Ectodermal cell (in vitro differentiated cells): ENCODE data around the gene TRIP6.

ENCODE experiments used
- H3K27ac ChIP-seq: 2 replicates; pipeline ENCODE4 v1.7.0; 2013; ENCODE audit warnings: mild to moderate bottlenecking, low read depth, low read length; ENCODE audit not compliant: insufficient read depth, poor library complexity, severe bottlenecking
- H3K27me3 ChIP-seq: 2 replicates; pipeline ENCODE4 v1.7.0; 2013; ENCODE audit warnings: mild to moderate bottlenecking, low read length; ENCODE audit not compliant: insufficient read depth, control insufficient read depth, poor library complexity, severe bottlenecking
- H3K36me3 ChIP-seq: one replicate; pipeline ENCODE4 v1.7.0; 2013; ENCODE audit warnings: low read length; ENCODE audit not compliant: control insufficient read depth, insufficient read depth
- H3K4me1 ChIP-seq: one replicate; pipeline ENCODE4 v1.7.0; 2013; ENCODE audit warnings: low read length; ENCODE audit not compliant: control insufficient read depth, insufficient read depth
- H3K4me3 ChIP-seq: 2 replicates; pipeline ENCODE4 v1.7.0; 2013; ENCODE audit warnings: low read depth, low read length, control low read depth; ENCODE audit not compliant: insufficient read depth
- H3K9me3 ChIP-seq: 2 replicates; pipeline ENCODE4 v1.7.0; 2013; ENCODE audit warnings: mild to moderate bottlenecking, low read length, moderate library complexity; ENCODE audit not compliant: control insufficient read depth
- WGBS, 2 experiments: methylation state at CpG; one replicate each; pipeline ENCODE4 v1.1.7; 2013; ENCODE audit warnings: missing lambda C conversion rate in 2 of 2; 5-methylcytosine and 5-hydroxymethylcytosine counted together

TRIP6 gene

DNA sequence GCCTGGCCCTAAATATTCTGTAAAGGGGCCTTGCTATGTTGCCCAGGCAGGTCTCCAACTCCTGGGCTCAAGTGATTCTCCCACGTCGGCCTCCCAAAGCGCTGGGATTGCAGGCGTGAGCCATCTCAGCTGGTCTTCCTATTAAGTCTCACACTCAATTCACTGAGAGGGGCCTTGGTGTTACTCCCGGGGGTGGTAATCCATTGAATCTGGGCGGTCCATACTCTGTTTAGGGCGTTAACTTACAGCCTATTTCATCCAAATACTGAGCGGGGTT, 7.1 kb downstream of the TRIP6 start:
- 87 to 88% methylated on average over 8 of the region's 8 CpGs for WGBS, 2 experiments
- Histone ChIP-seq H3K27me3 (no peaks in the 10 kb centered on the region), H3K27ac (peak overlapping the region; percentile 82), H3K4me1 (peaks cover 10% of the 10 kb centered on the region), H3K36me3 (peaks cover 16% of the 10 kb centered on the region), H3K9me3 (no peaks in the 10 kb centered on the region), H3K4me3 (peak overlapping the region; percentile 97)

DNA sequence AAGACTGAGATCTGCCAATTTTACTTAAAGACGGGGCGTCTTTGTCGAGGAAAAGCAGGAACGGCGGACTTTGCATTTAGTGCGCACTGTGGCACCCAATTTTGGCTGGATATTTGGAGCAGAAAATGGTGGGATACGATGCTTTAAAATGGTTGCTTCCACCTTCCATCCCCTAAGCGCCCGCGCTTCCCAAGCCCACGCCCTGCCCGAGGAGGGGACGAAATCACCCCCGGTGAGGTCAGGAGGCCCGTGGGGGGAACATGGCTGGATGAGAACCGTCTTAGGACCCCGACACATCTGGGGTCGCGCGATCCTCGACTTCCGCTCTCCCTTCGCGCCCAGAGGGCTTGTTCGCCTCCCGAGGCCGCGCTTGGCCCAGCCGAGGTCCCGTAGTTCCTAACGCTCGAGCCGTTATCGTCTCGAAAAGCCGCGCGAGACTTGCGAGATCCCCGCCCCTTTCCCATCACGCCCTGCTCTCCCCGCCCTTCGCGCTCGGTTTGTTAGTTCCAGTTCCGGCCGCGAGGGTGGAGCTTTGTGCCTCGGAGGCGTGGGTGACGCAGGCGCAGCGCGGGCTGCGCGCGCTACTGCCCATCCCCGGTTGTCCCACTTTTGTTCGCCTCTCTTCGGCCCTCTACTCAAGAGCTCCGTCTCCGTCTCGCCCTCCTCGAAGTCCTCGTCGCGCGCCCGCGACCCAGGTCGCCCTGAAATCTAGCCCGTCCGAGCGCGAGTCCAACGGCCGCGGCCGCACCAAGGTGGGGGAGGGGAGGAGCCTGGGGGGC, 7.6 kb downstream of the TRIP6 start, which contains the start of gene SRRT:
Gene SRRT, plus strand, starts transcription at position 527 of the 779 bp plus-strand sequence. CDS start 488 bp downstream, outside the sequence.
- peak within 1 kb of the TSS; percentile 94 for H3K27ac ChIP-seq
- H3K9me3 ChIP-seq, result no peaks in the 10 kb centered on the region
- H3K27me3 ChIP-seq, result no peaks in the 10 kb centered on the region
- H3K4me3 ChIP-seq, result peak within 1 kb of the TSS; percentile 97
- WGBS, 2 experiments, result 6% methylated on average over 79 of the region's 79 CpGs
- H3K36me3 ChIP-seq, result peaks cover 18% of the 10 kb centered on the region
- peaks cover 10% of the 10 kb centered on the region for H3K4me1 ChIP-seq

DNA sequence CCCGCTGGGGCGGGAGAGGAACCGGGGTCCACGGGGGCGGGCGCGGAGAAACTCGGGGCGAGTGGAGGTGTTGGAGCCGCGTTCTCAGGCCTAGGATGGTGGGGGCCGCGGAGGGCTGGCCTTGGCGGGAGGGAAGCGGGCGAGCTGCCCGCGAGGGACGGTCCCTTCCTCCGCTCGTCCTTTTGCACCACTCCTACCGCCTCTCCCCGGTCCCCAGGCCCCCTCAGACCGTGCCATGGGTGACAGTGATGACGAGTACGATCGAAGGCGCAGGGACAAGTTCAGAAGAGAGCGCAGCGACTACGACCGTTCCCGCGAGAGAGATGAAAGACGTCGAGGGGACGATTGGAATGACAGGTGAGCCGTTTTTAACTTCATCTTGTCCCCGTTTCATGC, 8.2 kb downstream of the TRIP6 start:
- no peaks in the 10 kb centered on the region for H3K27me3 ChIP-seq
- H3K36me3 ChIP-seq, result peaks cover 18% of the 10 kb centered on the region
- H3K27ac ChIP-seq, result peak overlapping the region; percentile 94
- peak overlapping the region; percentile 97 for H3K4me3 ChIP-seq
- WGBS, 2 experiments, result 0 to 1% methylated on average over 39 of the region's 39 CpGs
- peaks cover 10% of the 10 kb centered on the region for H3K4me1 ChIP-seq
- no peaks in the 10 kb centered on the region for H3K9me3 ChIP-seq

DNA sequence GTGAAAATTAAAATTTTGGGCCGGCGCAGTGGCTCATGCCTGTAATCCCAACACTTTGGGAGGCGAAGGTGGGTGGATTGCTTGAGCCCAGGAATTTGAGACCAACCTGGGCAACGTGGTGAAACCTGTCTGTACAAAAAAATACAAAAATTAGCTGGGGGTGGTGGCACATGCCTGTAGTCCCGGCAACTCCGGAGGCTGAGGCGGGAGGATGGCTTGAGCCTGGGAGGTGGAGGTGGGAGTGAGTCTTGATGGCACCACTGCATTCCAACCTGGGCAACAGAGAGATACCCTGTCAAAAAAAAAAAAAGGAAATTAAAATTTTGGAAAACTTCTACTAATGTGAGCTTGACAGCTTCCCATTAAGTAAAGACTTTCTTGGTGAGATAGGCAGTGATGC, 10.8 kb downstream of the TRIP6 start:
- Histone ChIP-seq H3K4me3 (no peak overlapping the region), H3K27me3 (no peaks in the 10 kb centered on the region)
- 85 to 88% methylated on average over 7 of the region's 7 CpGs for WGBS, 2 experiments

DNA sequence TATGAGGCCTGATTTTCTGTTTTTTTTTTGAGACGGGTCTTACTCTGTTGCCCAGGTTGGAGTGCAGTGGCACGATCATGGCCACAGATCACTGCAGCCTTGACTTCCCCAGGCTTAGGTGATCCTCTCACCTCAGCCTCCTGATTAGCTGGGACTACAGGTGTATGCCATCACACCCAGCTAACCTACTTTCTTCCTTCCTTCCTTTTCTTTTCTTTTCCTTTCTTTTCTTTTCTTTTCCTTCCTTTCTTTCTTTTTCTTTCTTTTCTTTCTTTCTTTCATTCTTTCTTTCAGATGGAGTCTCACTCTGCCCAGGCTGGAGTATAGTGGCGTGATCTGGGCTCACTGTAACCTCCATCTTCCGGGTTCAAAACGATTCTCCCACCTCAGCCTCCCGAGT, 11.5 kb downstream of the TRIP6 start:
- Histone ChIP-seq H3K27ac (no peak overlapping the region), H3K4me3 (no peak overlapping the region), H3K9me3 (no peaks in the 10 kb centered on the region), H3K36me3 (peaks cover 34% of the 10 kb centered on the region), H3K4me1 (peaks cover 10% of the 10 kb centered on the region), H3K27me3 (no peaks in the 10 kb centered on the region)
- 90 to 96% methylated on average over 6 of the region's 6 CpGs for whole genome bisulfite sequencing, 2 experiments

More for the DNA sequence above, 10.8 kb downstream of the TRIP6 start:
- H3K4me1 ChIP-seq, result peaks cover 10% of the 10 kb centered on the region
- no peaks in the 10 kb centered on the region for H3K9me3 ChIP-seq
- H3K27ac ChIP-seq, result no peak overlapping the region
- H3K36me3 ChIP-seq, result peaks cover 29% of the 10 kb centered on the region

- H3K9me3 ChIP-seq, result no peaks in the 10 kb centered on the region
- no peak overlapping the region for H3K4me3 ChIP-seq
- H3K36me3 ChIP-seq, result peaks cover 44% of the 10 kb centered on the region
- H3K27me3 ChIP-seq, result no peaks in the 10 kb centered on the region
- peaks cover 10% of the 10 kb centered on the region for H3K4me1 ChIP-seq
- no peak overlapping the region for H3K27ac ChIP-seq
- WGBS, 2 experiments, result 83 to 85% methylated on average over 11 of the region's 11 CpGs
These were observed 12.6 kb downstream of the TRIP6 start for GRCh38 chr7:100879685-100880261.

- H3K36me3 ChIP-seq, result peaks cover 52% of the 10 kb centered on the region
- 96% methylated on average over 7 of the region's 7 CpGs for WGBS, 2 experiments
- H3K27ac ChIP-seq, result no peak overlapping the region
- H3K4me1 ChIP-seq, result peaks cover 10% of the 10 kb centered on the region
- no peaks in the 10 kb centered on the region for H3K9me3 ChIP-seq
- no peaks in the 10 kb centered on the region for H3K27me3 ChIP-seq
- no peak overlapping the region for H3K4me3 ChIP-seq
These were observed 13.5 kb downstream of the TRIP6 start for GRCh38 chr7:100880645-100881044.

- no peak overlapping the region for H3K27ac ChIP-seq
- H3K27me3 ChIP-seq, result no peaks in the 10 kb centered on the region
- peaks cover 8% of the 10 kb centered on the region for H3K4me1 ChIP-seq
- H3K4me3 ChIP-seq, result no peak overlapping the region
- 94 to 97% methylated on average over 20 of the region's 20 CpGs for WGBS, 2 experiments
- peaks cover 56% of the 10 kb centered on the region for H3K36me3 ChIP-seq
- H3K9me3 ChIP-seq, result no peaks in the 10 kb centered on the region
These were observed 13.9 kb downstream of the TRIP6 start for GRCh38 chr7:100881136-100881535.

DNA sequence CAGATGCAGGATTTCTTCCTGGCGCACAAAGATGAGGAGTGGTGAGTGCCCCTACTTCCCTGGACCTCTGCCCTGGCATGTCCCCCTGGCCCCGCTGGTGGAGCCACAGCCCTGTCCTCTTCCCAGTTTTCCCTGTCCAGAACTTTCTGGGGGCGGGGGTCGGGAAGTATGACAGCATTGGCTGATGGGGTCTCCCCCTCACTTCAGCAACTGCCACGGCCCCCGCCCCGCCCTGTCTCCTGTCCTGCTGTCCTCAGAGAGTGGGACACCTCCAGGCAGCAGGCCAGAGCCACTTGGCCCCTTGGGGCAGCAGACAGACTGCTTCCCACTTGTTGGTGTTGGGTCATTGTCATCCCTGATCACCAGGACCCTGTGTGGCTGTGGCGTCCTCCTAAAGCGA, 15.0 kb downstream of the TRIP6 start:
- Histone ChIP-seq H3K27me3 (no peaks in the 10 kb centered on the region), H3K9me3 (no peaks in the 10 kb centered on the region), H3K27ac (no peak overlapping the region), H3K4me3 (no peak overlapping the region), H3K36me3 (peaks cover 60% of the 10 kb centered on the region), H3K4me1 (no peaks in the 10 kb centered on the region)
- 95 to 96% methylated on average over 9 of the region's 9 CpGs for WGBS, 2 experiments

DNA sequence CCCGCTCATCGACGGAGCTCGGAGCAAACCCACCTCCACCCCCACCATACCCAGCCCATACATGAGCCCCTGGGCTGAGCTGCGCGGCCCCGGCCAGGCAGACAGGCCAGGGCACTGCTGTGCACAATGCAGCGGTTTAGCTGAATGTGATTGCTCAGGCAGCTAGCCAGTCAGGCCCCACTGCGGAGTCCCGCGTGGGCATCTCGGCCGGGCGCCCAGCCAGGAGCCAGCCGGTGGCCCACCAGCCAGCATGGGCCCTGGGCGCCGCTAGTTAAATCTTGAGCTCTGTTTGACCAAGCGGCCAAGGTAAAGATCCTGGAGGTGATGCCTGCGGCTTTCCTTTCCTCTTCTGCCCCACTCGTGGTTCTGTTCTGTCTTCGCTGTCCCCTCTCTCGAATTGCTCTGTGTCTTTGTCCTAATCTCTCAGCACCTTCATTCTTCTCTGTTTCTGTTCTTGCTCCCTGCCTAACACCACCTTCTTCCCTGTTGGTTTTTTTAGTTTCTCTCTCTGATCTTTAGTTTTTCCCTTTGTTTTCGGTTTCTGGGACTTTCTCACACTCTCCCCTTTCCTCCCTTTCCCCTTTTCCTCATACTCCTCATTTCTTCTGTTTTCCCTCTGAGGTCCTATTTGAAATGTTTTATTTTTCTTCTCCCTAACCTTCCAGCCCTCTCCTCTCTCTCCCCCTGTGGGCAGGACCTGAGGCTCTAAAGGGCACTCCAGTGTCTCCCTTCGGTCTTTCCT, 15.8 kb downstream of the TRIP6 start:
- no peaks in the 10 kb centered on the region for H3K9me3 ChIP-seq
- H3K27me3 ChIP-seq, result no peaks in the 10 kb centered on the region
- H3K4me3 ChIP-seq, result no peak overlapping the region
- 95 to 97% methylated on average over 24 of the region's 24 CpGs for WGBS, 2 experiments
- H3K4me1 ChIP-seq, result no peaks in the 10 kb centered on the region
- H3K36me3 ChIP-seq, result peaks cover 63% of the 10 kb centered on the region
- H3K27ac ChIP-seq, result no peak overlapping the region
